ENCODE data around the gene ABCC3.

The ABCC3 gene

DNA sequence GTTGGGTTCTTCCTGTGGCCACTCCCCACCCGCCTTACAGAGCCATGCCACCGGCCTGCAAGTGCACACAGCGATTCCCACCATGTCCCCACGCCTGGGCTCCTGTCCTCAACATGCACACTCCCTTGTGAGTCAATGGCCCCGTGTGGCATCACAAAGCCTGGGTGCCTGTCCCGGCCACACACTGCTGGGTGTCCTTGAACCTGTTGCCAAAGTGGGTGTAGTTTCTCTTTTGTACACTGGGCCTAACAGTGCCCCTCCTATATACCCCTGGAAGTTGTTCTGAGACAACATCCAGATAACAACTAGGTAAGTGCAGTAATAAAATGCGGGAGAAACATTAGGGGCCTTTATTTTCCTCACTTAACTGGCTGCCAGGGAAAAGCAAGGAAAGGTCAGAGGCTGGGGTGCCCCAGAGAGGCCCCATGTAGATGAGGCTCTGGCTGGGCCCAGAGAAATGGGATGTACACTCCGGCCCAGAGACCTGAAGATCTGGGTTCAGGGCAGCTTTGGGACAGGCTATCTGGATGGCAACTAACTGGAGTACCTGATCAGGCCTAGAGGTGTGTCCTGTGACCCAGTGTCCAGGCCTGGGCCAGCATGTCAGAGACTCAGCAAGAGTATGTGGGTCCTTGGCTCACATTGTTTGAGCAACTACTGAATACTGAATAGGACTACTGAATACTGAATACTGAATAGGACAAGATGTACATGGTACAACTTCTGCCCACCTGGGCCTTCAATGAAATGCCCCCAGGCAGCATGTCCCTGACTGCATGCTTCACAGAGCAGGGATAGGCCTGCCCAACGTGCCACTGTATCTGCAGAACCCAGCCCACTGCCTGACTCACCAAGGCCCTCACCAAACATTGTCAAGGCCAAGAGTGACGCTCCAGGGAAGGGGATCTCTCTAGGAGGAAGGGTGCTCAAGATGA is 8.3 kb downstream of the ABCC3 start:
- DNase-seq = no peak

DNA sequence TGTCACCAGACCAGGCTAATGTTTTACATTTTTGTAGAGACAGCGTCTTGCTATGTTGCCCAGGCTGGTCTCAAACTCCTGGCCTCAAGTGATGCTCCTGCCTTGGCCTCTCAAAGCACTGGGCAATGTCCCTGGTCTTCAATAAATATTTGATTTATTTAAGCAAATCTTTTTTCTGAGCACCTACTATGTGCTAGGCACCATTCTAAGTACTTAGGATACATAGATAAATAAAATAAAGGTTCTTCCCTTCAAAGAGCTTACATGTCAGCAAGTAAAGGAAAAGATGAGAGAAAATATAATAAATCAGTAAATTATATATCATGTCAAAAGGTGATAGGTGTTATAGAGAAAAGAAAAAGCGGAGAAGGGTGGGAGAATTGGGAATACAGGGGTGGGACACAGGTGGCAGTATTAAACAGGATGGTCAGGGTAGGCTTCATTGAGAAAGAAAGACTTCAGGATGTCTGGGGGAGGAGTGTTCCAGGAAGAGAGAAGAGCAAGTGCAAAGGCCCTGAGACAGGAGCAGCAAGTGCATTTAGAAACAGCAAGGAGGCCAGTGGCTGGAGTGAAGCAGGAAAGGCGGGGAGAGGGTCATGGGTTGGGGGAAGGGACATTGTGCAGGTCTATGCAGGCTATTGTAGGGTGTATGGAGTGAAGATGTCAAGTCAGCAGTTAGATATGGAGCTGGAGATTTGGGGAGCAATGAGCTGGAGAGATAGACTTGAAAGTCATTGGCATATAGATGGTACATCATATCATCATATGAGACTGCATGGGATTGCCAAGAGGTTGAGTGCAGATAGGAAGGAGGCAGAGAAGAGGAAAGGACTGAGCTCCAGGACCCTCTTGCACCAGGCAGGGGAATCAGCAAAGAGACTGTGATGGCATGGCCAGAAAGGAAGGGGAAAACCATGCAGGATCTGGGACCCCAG is 11.3 kb downstream of the ABCC3 start:
- DNase-seq = no peak

DNA sequence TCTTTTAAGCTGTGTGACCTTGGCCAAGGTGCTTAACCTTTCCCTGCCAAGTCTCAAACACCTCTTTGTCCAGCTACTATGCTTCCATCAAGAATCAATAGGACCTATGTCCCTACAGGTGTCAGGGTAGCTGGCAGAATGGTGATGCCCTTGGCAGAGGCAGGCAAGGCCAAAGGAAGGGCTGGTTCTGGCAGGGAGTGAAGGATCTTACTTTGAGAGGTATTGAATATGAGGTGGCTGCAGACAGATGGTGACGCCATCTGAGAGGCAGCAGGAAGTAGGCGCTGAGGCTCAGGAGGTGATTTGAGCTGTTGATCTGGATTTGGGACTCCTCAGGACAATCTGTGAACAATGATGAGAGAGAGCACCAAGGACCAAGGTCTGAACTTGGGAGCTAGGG is 12.5 kb downstream of the ABCC3 start:
- DNase-seq = no peak

DNA sequence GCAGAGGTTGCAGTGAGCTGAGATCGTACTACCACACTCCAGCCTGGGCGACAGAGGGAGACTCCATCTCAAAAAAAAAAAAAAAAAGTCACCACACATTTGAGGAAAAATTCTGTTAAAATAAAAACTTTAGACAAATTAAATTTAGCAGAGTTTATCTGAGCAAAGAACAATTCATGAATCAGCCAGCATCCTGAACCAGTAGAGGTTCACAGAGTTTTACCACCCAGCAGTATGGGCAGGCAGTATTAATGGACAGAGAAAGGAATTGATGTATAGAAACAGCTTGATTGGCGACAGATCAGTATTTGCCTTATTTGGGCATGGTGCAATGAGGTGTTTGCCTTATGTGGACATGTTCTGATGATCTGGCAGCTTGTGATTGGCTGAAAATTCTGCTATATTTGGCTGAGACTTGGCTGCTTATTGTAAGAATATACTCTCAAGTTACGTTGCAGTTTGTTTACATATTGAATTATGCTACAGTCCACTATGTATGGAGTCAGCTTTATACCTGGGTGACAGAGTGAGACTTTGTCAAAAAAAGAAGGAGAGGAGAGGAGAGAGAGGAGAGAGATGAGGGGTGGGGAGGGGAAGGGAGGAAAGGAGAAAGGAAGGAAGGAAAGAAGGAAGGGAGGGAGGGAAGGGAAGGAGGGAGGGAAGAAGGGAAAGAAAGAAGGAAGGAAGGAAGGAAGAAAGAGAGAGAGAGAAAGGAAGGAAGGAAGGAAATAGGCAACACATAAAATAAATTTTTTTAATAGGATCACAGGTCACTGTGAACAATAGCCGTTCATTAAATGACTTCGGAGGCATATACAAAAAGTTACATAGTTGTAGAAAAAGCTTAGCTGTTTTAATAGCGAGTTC is 14.6 kb downstream of the ABCC3 start:
- no peak for DNase-seq

DNA sequence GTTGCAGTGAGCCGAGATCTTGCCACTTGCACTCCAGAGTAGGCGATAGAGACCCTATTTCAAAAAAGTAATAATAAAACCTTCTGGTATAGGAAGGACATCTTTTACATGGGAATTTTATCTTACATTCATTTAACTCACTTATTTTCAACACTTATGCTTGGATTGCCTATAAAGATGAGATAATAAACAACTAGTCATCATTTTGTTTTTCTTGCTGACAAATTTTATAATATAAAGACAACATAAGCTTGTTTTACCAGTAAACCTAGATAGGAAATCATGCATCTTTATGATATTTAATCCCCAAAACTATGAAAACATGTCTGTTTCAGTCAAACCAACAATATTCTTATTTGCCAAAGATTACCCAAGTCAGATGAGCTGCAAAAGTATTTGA is 17.0 kb downstream of the ABCC3 start:
- DNase-seq = no peak

DNA sequence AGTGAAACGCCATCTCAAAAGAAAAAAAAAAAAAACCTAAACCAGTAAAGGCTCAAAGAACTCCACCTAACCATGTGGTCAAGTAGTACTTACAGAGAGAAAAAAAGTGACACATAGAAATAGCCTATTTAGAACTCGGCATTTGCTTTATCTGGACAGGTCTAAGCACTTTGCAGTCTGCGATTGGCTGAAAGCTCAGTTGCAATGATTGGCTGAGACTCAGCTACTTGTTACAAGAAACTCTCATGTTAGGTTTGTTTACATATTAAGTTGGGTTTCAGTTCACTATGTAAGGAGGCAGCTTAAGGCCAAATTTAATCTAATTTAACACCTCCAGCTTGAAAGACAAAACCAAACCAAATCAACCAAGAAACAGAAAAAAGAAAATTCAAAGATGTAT is 19.1 kb downstream of the ABCC3 start:
- DNase-seq = no peak

DNA sequence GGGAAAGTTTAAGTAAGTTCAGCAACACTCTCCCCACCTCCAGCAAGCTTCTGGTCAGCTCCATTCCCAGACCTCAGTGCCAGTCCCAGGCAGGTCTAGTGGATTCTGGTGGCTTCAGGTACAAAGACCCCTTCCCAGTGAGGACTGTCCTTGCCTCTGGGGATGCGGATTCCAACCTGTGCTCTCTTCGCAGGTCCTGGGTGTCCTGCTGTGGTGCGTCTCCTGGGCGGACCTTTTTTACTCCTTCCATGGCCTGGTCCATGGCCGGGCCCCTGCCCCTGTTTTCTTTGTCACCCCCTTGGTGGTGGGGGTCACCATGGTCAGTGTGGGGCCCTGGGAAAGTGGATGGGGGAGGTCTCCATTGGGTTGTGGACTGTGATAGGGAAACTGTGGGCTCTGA is 21.8 kb downstream of the ABCC3 start:
- no peak for DNase-seq

DNA sequence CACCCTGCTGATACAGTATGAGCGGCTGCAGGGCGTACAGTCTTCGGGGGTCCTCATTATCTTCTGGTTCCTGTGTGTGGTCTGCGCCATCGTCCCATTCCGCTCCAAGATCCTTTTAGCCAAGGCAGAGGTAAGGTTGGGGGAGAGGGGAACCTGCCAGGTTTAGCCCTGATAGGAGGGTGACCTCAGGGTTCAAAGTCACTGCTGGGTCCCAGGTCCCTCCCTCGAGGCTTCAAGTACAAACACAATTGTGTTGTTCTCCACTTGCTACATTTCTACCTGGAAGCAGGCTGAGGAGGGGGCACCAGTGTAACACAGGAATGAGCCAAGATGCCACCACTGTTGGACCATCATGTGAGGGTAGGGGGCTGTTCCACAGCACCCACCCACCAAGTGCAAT is 22.4 kb downstream of the ABCC3 start:
- no peak for DNase-seq

DNA sequence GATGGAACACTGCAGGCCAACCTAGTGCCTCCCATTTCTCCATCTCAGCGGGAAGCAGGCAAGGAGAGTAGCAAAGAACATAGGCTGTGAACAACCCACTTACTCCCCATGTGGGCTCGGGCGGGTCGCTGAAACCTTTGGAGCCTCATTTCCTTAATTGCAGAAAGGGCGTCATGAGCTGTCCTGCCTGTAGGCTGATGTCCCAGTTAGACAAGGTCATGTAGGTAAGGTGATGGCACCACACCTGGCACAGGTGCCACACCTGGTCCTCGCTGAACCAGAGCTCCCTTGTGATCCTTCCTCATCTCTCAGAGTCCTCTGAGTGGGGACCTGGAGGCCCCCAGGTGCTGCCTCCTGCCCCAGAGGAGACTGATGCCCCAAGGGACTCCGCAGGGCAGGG is 22.9 kb downstream of the ABCC3 start:
- no peak for DNase-seq

DNA sequence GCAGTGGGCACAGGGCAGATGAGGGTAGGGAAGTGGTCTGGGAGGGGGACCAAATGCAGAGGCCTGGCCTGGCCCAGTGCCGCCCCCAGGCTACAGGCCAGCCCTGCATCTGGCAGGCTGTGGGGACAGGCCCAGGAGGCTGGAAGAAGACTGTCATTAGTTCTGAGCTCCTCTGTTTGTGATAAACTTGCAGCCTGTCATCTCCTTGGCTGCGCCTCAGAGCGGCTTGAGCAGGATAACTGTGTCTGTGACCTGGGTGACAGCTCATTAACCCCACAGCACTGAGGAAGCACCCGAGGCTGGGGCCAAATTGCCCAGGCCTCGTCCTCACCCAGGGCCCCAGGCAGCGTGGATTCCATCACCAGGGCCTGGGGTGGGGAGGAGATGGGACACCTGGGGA is 23.9 kb downstream of the ABCC3 start:
- no peak for DNase-seq

DNA sequence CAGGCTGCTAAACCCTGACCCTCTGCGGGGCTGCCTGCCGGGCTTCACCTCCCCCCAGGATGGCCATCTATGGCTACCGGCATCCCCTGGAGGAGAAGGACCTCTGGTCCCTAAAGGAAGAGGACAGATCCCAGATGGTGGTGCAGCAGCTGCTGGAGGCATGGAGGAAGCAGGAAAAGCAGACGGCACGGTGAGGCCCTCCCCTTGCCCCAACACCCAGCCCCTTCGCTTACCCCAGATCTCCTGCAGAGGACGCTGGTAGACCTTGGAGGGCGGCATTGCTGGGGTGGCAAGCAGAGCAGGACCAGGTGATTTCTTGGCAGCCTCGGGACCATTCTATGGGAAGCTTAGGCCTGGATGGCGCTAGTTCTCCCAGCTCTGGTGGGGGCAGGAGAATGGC is 24.5 kb downstream of the ABCC3 start:
- DNase-seq = no peak

DNA sequence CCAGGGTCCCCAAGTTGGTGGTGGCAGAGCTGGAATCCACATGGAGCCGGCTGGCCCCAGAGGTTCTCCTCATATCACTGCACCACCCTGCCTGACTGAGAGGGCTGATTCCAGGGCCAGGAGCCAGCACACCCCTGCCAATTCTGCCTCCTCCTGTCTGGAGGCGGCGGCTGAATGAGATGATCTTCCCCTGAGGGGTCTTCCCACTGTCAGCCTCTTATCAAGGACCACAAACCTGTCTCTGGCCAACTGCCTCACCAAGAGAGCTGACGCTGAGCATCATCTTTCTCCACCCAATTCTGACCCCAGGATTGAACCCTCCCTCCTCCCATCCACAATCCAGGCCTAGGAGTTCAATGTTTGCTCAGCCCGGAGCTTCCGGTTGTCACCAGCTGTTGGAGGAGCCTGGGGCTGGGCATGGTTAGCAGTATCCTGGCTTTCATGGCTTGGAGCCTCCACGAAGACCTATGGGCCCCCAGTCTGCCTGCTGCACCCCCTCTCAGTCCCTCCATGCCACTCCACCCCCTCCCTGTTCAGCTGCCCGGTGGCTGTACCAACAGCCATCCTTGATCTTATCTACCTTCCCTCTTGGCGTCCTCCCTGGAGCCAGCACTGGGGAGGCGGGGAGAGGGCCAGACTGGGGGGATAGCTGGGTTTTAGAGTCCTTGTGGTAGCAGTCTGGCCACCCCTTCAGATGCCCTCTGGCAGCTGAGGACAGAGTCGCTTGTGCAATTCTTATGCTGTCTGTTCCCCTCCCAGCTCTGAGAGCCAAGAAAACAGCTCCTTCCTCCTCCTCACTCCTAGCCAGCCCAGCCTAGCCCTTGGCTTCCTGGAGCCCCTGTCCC is 25.6 kb downstream of the ABCC3 start:
- DNase-seq = peak; percentile 37 to 69 (median 64)

DNA sequence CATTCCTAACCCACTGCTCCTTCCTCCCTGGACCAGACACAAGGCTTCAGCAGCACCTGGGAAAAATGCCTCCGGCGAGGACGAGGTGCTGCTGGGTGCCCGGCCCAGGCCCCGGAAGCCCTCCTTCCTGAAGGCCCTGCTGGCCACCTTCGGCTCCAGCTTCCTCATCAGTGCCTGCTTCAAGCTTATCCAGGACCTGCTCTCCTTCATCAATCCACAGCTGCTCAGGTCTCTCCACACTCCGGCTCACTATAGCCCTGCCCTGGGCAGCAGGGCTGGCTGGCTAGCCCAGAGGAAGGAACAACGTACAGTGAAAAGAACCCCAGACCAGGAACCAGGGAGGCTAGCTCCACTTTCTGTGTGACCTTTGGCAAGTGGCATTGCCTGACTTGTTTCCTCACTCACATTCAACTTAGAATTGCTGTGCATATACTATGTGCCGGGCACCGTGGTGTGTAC is 26.2 kb downstream of the ABCC3 start:
- DNase-seq = peak in 3 of 4 experiments; percentile 38 to 58 (median 50)

DNA sequence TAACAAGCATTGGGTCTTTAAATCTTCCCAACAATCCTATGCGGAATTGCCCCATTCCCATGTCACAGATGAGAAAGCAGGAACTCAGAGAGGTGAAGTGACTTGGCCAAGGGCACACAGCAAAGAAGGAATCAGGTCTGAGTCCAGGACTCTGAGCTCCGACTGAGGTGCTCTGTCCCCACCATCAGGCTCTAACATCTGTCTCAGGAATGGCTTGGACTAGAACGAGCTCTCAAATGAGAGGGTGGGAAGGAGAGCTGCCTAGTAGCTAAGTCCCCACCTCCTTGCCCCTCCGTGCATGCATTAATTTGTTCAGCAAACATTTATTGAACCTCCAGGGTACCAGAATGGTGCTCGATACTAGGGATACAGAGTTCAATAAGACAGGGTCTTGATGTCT is 26.7 kb downstream of the ABCC3 start:
- DNase-seq = no peak

DNA sequence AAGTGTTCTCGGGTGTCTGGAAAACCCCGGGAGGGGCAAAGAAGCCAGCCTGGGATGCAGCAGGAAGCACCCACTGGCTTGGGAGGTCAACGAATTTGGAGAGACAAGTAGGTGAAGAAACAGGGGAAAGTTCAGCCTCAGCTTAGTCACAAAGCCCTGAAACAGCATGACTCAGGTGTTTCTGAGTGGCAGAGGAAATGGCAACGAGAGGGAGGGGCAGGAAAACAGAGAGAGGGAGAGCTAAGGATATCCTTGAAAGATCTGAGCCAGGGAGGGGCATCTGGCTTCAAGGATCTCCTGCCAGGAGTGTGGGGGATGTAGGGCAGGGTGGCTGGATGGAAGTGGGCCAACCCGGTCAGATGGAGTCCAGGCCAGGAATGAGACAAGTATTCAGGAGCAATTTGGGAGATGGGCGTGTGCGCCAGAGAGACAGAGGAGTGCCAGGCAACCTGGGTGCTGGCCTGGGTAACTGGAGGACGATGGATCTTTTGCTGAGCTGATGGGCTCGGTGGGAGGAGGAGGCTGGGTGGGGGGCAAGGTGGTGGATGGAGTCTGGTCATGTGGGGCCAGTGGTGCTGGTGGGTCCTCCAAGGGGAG is 27.2 kb downstream of the ABCC3 start:
- peak; percentile 36 to 67 (median 62) for DNase-seq

DNA sequence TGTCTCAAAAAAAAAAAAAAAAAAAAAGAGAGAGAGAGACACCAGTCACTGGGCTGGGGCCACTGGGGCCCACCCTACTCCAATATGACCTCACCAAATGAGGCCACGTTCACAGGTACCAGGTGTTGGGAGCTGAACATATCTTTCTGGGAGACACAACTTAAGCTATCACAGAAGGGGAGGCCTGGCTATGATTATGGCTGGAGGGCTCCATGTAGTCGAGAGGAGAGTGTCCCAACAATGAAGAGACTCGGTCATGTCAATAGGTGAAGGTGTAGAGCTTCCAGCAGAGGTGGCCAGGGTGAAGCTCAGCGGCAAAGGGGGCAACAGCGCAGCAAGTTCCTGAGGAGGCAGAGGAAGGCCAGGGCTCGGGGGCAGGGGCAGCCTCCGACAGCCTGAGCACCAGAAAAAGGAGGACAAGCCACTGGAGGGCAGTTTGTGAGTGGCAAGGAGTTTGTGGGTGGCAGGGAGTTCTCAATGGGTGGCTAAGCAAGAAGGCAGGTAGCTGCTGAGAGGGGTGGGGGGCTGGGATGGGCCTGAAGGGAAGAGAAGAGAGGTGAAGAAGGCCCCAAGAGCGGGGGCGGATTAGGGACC is 28.0 kb downstream of the ABCC3 start:
- DNase-seq = no peak

DNA sequence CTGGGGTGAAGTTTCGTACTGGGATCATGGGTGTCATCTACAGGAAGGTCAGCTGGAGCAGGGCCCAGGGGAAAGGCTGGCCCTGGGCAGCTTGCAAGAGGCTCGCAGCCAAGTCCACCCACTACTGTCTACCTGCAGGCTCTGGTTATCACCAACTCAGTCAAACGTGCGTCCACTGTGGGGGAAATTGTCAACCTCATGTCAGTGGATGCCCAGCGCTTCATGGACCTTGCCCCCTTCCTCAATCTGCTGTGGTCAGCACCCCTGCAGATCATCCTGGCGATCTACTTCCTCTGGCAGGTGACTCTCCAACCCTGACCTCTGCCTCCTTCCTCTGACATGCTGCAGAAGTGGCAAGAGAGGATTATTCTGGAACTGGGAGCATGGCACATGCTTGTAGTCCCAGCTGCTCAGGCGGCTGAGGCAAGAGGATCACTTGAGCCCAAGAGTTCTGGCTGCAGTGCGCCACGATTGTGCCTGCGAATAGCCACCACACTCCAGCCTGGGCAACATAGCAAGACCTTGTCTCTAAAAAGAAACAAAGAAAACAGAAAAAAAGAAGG is 29.2 kb downstream of the ABCC3 start:
- DNase-seq = peak in 1 of 4 experiments; percentile 12

DNA sequence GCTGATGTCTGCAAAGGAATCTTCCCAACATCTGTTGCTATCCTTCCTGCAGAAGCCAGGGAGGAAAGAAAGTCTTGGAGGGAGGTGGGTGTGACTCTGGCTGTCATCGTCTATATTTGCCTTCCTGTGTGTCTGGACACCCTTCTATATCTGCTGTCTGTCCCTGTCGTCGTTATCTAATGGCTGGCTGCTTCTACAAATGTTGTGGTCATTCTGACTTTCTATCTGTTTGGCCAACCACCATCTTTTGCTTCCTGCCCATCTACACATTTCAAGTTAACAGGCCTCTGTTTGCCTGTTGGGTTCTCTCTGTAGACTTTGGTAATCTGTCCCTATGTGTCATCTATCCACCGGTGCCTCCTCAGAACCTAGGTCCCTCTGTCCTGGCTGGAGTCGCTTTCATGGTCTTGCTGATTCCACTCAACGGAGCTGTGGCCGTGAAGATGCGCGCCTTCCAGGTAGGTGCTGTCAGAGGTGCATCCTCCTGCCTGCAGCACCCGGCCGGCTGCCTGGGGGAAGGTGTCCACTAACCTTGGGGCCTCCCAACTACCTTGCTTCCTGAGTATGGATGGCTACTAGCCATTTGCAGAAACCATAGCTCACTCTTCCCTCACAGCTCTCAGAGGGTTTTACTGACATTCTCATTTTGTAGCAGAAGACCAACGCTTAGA is 30.2 kb downstream of the ABCC3 start:
- no peak for DNase-seq

DNA sequence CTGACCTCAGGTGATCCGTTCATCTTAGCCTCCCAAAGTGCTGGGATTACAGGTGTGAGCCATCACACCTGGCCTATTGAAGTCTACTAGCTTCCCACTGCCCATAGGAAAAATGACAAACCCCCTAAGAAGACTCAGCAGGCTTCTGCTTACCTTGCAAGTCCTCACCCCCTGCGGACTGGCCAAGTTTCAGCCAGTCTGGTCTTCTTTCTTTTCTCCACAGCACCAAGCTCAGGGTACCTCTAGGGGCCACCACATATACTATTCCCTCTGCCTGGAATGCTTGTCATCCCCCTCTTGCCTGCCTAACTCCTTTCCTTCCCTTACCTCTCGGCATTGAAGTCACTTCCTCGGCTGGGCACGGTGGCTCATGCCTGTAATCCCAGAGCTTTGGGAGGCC is 31.2 kb downstream of the ABCC3 start:
- DNase-seq = no peak

DNA sequence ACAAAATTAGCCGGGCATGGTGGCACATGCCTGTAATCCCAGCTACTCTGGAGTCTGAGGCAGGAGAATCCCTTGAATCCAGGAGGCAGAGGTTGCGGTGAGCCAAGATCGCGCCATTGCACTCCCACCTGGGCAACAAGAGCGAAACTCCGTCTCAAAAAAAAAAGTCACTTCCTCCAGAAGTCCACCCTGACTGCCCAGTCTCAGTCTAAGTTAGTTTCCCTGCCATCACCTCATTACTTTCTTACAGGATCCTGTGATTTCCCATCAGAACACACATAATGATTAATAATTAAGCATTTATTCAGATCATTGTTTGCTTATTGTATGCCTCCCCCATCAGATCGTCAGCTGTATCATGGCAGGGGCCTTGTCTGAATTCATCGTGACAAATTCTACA is 31.6 kb downstream of the ABCC3 start:
- no peak for DNase-seq

All from suppressor macrophage (primary cell).